Caco-2 (cell line): ENCODE measurements around the gene MSN. TPM values are rescaled to one million over a fixed set of nuclear protein-coding genes. Genes with fewer than 3 reads are reported as not detected.

Experiments
- BruUV-seq: library from RNA; stranded (reverse); fragments of 400-500 nt; replicated peaks from 2 replicates; lab custom pipeline; 2021; lab: Mats Ljungman, UMichigan
- CTCF ChIA-PET: fragments of 300-600 bp; sonication (Branson Sonifier 250); formaldehyde crosslinking; loops from one replicate; lab custom pipeline; 2022; ENCODE audit warnings: antibody characterized with exemption; lab: Charles Lee
- POLR2A ChIA-PET: fragments of 300-600 bp; sonication (Branson Sonifier 250); formaldehyde crosslinking; loops from one replicate; lab custom pipeline; 2022; ENCODE audit warnings: antibody characterized with exemption; lab: Charles Lee
- DNase-seq, 2 experiments: peaks; one replicate each; pipeline versions ENCODE4 v3.0.0 to v3.0.0-alpha.2; 2020 to 2022
- H3K27me3 ChIP-seq: replicated peaks from 2 replicates; pipeline ENCODE4 v1.6.0; 2011; ENCODE audit warnings: low read length; ENCODE audit not compliant: control insufficient read depth, insufficient read depth
- H3K36me3 ChIP-seq: 2 replicates; pipeline ENCODE4 v1.5.1; 2011; ENCODE audit warnings: low read length; ENCODE audit not compliant: control insufficient read depth, insufficient read depth
- H3K4me1 ChIP-seq: fragments of 250-450 bp; sonication (Bioruptor Pico); 2 replicates; pipeline ENCODE4 v1.5.1; 2020; ENCODE audit warnings: mild to moderate bottlenecking
- H3K4me3 ChIP-seq: 2 replicates; pipeline ENCODE4 v1.5.1; 2011; ENCODE audit warnings: low read depth, mild to moderate bottlenecking, control low read depth, low read length
- H3K9me3 ChIP-seq: fragments of 250-450 bp; sonication (Bioruptor Pico); 2 replicates; pipeline ENCODE4 v1.5.1; 2020; ENCODE audit warnings: mild to moderate bottlenecking, moderate library complexity
- H3K27ac Mint-ChIP-seq: one replicate; pipeline ENCODE4 v1.8.0; 2022; ENCODE audit warnings: mixed read lengths; ENCODE audit not compliant: unreplicated experiment
- H3K27me3 Mint-ChIP-seq: one replicate; pipeline ENCODE4 v1.8.0; 2022; ENCODE audit warnings: mixed read lengths; ENCODE audit not compliant: insufficient read depth, unreplicated experiment
- H3K36me3 Mint-ChIP-seq: one replicate; pipeline ENCODE4 v1.8.0; 2022; ENCODE audit warnings: mild to moderate bottlenecking, mixed read lengths; ENCODE audit not compliant: insufficient read depth, unreplicated experiment
- H3K4me1 Mint-ChIP-seq: one replicate; pipeline ENCODE4 v1.8.0; 2022; ENCODE audit warnings: low read depth, mixed read lengths; ENCODE audit not compliant: unreplicated experiment
- H3K4me3 Mint-ChIP-seq: one replicate; pipeline ENCODE4 v1.8.0; 2022; ENCODE audit warnings: mild to moderate bottlenecking, moderate library complexity, mixed read lengths; ENCODE audit not compliant: unreplicated experiment
- H3K9me3 Mint-ChIP-seq: one replicate; pipeline ENCODE4 v1.8.0; 2022; ENCODE audit warnings: mixed read lengths; ENCODE audit not compliant: unreplicated experiment
- CTCF ChIP-seq, 2 experiments: fragments of 200-600 bp in 1 of 2; IDR thresholded peaks; 1 replicate in 1 of 2; 2 replicates in 1 of 2; pipeline versions ENCODE4 v1.5.1 to v1.8.0; 2011 to 2022; ENCODE audit warnings: antibody characterized with exemption in 1 of 2, control low read depth in 1 of 2, inconsistent platforms in 1 of 2, low read depth in 1 of 2, low read length in 1 of 2, mild to moderate bottlenecking in 1 of 2, moderate library complexity in 1 of 2; ENCODE audit not compliant: insufficient read depth in 1 of 2, severe bottlenecking in 1 of 2, unreplicated experiment in 1 of 2
- intact Hi-C: fragments of 100-400 bp; cut with micrococcal nuclease; formaldehyde crosslinking; loops from one replicate; pipeline ENCODE4 v1.10.0; 2022; ENCODE audit not compliant: unreplicated experiment
- total RNA-seq: library from RNA; stranded (reverse); gene quantifications from 2 replicates; pipeline ENCODE4 v1.2.3, GENCODE V29; 2022

Gene MSN
- total RNA-seq, 1 experiment from 2014 or later = 0.07 TPM

DNA sequence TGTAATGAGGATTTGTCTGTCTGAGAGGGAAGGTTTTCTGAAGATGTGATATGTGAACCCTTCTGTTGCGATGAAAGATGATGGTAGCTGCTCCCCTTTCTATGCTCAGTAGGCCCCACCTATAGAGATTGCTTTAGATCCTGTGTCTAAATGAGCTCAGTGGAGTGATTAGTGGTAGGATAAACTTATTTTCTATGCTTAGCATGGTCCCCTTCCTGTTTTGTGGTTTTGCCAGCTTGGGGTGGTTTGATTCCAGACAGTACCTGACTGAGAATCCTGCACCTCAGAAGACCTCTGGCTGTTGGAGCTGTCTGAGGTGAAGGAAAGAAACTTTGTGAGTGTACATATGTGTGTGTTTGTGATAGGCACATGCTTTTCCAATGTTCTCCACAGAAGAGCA lies 17.7 kb downstream of the MSN start:
- TF ChIP-seq CTCF (IDR thresholded peaks at IDR 0.05; ENCODE audit: insufficient read depth in 1 of 2, low read depth in 1 of 2, low read length in 1 of 2, severe bottlenecking in 1 of 2, unreplicated experiment in 1 of 2) = no peak
- Mint-ChIP-seq H3K36me3 (no peaks in the 10 kb centered on the region), H3K27ac (no peak overlapping the region), H3K4me1 (no peaks in the 10 kb centered on the region), H3K27me3 (no peaks in the 10 kb centered on the region), H3K9me3 (no peaks in the 10 kb centered on the region), H3K4me3 (no peak overlapping the region)
- intact Hi-C loops = no loop called here
- H3K4me1 ChIP-seq = no peaks in the 10 kb centered on the region
- no TSS peak for BruUV-seq
- no peaks in the 10 kb centered on the region for H3K36me3 ChIP-seq
- DNase-seq = no peak
- ChIA-PET CTCF (no interaction called here), POLR2A (no interaction called here)
- H3K9me3 ChIP-seq = no peaks in the 10 kb centered on the region
- H3K4me3 ChIP-seq = no peak overlapping the region
- no peaks in the 10 kb centered on the region for H3K27me3 ChIP-seq

DNA sequence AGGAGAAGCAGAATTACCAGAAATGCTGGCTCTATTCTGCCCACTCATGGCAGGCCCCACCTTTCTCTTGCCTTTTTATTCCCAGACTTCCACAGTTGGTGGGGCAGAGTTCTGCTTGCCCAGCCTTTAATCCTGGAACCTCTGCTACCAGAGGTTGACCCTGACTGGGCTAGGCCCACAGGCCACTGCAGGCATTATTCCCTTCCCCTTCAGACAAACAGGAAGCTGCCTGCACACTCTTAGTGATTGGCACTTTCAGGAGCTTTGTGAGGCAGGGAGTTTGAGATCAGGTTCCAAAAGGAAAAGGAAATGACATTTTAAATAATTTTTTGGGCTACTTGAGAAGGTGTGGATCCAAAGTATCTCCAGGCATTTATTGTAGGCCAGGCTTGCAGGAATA lies 18.8 kb downstream of the MSN start:
- DNase-seq = no peak
- ChIA-PET CTCF (no interaction called here), POLR2A (no interaction called here)
- H3K27me3 Mint-ChIP-seq = no peaks in the 10 kb centered on the region
- no TSS peak for BruUV-seq
- no peaks in the 10 kb centered on the region for H3K4me1 ChIP-seq
- H3K27me3 ChIP-seq = no peaks in the 10 kb centered on the region
- H3K36me3 ChIP-seq = no peaks in the 10 kb centered on the region
- intact Hi-C loops = no loop called here
- no peaks in the 10 kb centered on the region for H3K9me3 ChIP-seq
- H3K4me3 Mint-ChIP-seq = no peak overlapping the region
- no peak overlapping the region for H3K27ac Mint-ChIP-seq
- no peaks in the 10 kb centered on the region for H3K36me3 Mint-ChIP-seq
- H3K4me1 Mint-ChIP-seq = no peaks in the 10 kb centered on the region
- no peak overlapping the region for H3K4me3 ChIP-seq
- H3K9me3 Mint-ChIP-seq = no peaks in the 10 kb centered on the region
- no peak for TF ChIP-seq CTCF (IDR thresholded peaks at IDR 0.05; ENCODE audit: insufficient read depth in 1 of 2, low read depth in 1 of 2, low read length in 1 of 2, severe bottlenecking in 1 of 2, unreplicated experiment in 1 of 2)

GRCh38 chrX:65687367-65687766 lies 19.9 kb downstream of the MSN start:
- Histone ChIP-seq H3K4me3 (no peak overlapping the region), H3K36me3 (no peaks in the 10 kb centered on the region), H3K4me1 (no peaks in the 10 kb centered on the region), H3K9me3 (no peaks in the 10 kb centered on the region), H3K27me3 (no peaks in the 10 kb centered on the region)
- Mint-ChIP-seq H3K4me3 (no peak overlapping the region), H3K27me3 (no peaks in the 10 kb centered on the region), H3K36me3 (no peaks in the 10 kb centered on the region), H3K9me3 (no peaks in the 10 kb centered on the region), H3K27ac (no peak overlapping the region), H3K4me1 (no peaks in the 10 kb centered on the region)
- no TSS peak for BruUV-seq
- ChIA-PET CTCF (no interaction called here), POLR2A (no interaction called here)
- DNase-seq = no peak
- intact Hi-C loops = no loop called here
- TF ChIP-seq CTCF (IDR thresholded peaks at IDR 0.05; ENCODE audit: insufficient read depth in 1 of 2, low read depth in 1 of 2, low read length in 1 of 2, severe bottlenecking in 1 of 2, unreplicated experiment in 1 of 2) = no peak
